OCI-LY1 (cell line): Measurements from ENCODE around the gene EMC8.

ENCODE experiments used
- CTCF ChIP-seq: fragments of 200-600 bp; sonication (generic), shearing (Covaris generic); IDR thresholded peaks from 2 replicates; pipeline ENCODE4 v1.5.1; 2017; ENCODE audit warnings: mild to moderate bottlenecking, antibody characterized with exemption, low read length, moderate library complexity, mixed read lengths
- EZH2 ChIP-seq: fragments of 200-600 bp; sonication (generic), shearing (Covaris generic); IDR thresholded peaks from 2 replicates; pipeline ENCODE4 v1.8.0; 2017; ENCODE audit warnings: borderline replicate concordance, mixed run types, mild to moderate bottlenecking, antibody characterized with exemption, low read length, moderate library complexity, mixed read lengths

- TF ChIP-seq CTCF (no peak), EZH2 (no peak)
Measured at GRCh38 chr16:85846461-85846860, 47.1 kb upstream of the EMC8 start.
